GM12878 (cell line): Measurements from ENCODE around the gene RHOB.

Experiments
- NKRF ChIP-seq: fragments of 450-650 bp; conservative IDR thresholded peaks from 2 replicates; pipeline ENCODE4 v1.6.1; 2017; ENCODE audit warnings: mild to moderate bottlenecking, moderate library complexity
- PBX3 ChIP-seq: IDR thresholded peaks from 2 replicates; pipeline ENCODE4 v1.6.1; 2011; ENCODE audit warnings: mild to moderate bottlenecking, low read depth, low read length, moderate library complexity; ENCODE audit not compliant: insufficient replicate concordance
- SP1 ChIP-seq: IDR thresholded peaks from one replicate; pipeline ENCODE4 v1.6.1; 2011; ENCODE audit warnings: low read depth, low read length
- SPI1 ChIP-seq: IDR thresholded peaks from 2 replicates; pipeline ENCODE4 v1.6.1; 2011; ENCODE audit warnings: low read depth, mild to moderate bottlenecking, low read length, moderate library complexity, borderline replicate concordance; ENCODE audit not compliant: insufficient read depth

- TF ChIP-seq NKRF (no peak), SP1 (no peak), PBX3 (no peak), SPI1 (no peak)
Measured at GRCh38 chr2:20447437-20448245, 767 bp downstream of the RHOB start.
